ENCODE measurements around the gene GNB1. TPM values are rescaled to one million over a fixed set of nuclear protein-coding genes. Genes with fewer than 3 reads are reported as not detected.

Gene GNB1
- total RNA-seq, 1 experiment from 2014 or later = 339 TPM

DNA sequence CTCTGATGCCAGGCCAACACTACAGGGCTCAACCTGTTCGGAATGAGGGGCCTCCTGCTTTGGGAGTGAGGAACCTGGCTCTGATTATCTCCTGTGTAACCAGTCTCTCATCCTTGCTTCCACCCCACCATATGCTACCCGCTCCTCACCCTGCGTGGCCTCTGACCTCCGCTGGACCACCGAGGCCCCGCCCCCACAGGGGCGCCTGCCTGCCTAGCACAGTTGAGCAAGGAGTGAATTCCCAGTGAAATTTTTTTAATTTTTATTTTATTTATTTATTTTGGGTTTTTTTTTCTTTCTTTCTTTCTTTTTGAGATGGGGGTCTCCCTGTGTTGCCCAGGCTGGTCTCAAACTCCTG lies 1.9 kb upstream of the GNB1 start:
- ChIA-PET CTCF (interaction anchor here (2.0 kb wide), 1 partner anchor 13 kb away, joined by 8 read pairs; no protein-coding TSS in a partner anchor), POLR2A (no interaction called here)
- Mint-ChIP-seq H3K27me3 (ENCODE audit: low read depth) (no peaks in the 10 kb centered on the region; the same call in 1 of the 2 replicates), H3K4me3 (peak overlapping the region; percentile 77), H3K9me3 (no peaks in the 10 kb centered on the region), H3K4me1 (peaks cover 42% of the 10 kb centered on the region), H3K27ac (no peak overlapping the region), H3K36me3 (no peaks in the 10 kb centered on the region)
- ATAC-seq (no peak), DNase-seq (ENCODE audit: low spot score) (no peak)
- TF ChIP-seq, protein P1, sequence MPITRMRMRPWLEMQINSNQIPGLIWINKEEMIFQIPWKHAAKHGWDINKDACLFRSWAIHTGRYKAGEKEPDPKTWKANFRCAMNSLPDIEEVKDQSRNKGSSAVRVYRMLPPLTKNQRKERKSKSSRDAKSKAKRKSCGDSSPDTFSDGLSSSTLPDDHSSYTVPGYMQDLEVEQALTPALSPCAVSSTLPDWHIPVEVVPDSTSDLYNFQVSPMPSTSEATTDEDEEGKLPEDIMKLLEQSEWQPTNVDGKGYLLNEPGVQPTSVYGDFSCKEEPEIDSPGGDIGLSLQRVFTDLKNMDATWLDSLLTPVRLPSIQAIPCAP (CRISPR knock-in tag; IDR thresholded peaks at IDR 0.05) = no peak
- TF ChIP-seq, protein P2, sequence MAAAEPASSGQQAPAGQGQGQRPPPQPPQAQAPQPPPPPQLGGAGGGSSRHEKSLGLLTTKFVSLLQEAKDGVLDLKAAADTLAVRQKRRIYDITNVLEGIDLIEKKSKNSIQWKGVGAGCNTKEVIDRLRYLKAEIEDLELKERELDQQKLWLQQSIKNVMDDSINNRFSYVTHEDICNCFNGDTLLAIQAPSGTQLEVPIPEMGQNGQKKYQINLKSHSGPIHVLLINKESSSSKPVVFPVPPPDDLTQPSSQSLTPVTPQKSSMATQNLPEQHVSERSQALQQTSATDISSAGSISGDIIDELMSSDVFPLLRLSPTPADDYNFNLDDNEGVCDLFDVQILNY (CRISPR knock-in tag; IDR thresholded peaks at IDR 0.05) = no peak
- TF ChIP-seq, protein P3, sequence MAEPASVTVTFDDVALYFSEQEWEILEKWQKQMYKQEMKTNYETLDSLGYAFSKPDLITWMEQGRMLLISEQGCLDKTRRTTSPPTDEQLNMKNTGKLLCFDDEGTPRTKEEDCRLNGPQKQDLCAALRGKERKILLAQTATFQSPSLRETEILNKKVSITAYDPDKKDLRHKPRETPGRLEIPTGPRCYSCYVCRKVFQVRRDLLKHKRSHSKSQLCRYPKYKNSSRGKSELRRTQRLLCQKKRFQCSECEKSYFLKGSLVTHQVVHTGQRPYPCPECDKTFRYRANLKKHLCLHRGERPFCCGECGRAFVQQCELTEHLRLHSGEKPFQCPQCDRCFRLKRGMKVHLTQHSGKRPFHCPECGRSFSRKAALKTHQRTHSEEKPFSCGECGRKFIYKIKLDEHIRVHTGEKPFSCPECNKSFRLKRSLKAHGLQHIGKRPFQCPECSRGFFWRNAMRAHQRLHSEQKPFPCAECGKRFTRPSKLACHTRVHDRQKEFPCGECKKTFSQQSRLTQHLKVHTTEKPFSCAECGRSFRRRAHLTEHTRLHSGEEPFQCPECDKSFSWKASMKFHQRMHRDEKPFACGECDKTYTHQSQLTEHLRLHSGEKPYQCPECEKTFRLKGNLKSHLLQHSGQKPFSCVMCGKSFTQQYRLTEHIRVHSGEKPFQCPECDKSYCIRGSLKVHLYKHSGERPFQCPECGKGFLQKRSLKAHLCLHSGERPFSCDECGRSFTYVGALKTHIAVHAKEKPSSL (CRISPR knock-in tag; conservative IDR thresholded peaks at IDR 0.05) = no peak
- TF ChIP-seq NR3C1 (CRISPR knock-in tag; conservative IDR thresholded peaks at IDR 0.05; ENCODE audit: low read depth) = no peak
- TF ChIP-seq GRHL2 (CRISPR knock-in tag; IDR thresholded peaks at IDR 0.05; ENCODE audit: insufficient replicate concordance, severe bottlenecking) = no peak
- TF ChIP-seq, protein P4, sequence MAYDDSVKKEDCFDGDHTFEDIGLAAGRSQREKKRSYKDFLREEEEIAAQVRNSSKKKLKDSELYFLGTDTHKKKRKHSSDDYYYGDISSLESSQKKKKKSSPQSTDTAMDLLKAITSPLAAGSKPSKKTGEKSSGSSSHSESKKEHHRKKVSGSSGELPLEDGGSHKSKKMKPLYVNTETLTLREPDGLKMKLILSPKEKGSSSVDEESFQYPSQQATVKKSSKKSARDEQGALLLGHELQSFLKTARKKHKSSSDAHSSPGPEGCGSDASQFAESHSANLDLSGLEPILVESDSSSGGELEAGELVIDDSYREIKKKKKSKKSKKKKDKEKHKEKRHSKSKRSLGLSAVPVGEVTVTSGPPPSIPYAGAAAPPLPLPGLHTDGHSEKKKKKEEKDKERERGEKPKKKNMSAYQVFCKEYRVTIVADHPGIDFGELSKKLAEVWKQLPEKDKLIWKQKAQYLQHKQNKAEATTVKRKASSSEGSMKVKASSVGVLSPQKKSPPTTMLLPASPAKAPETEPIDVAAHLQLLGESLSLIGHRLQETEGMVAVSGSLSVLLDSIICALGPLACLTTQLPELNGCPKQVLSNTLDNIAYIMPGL (CRISPR knock-in tag; IDR thresholded peaks at IDR 0.05) = no peak
- no peak for TF ChIP-seq ZNF232 (CRISPR knock-in tag; IDR thresholded peaks at IDR 0.05)
- TF ChIP-seq EMX1 (CRISPR knock-in tag; IDR thresholded peaks at IDR 0.05) = no peak
- TF ChIP-seq RORB (CRISPR knock-in tag; IDR thresholded peaks at IDR 0.05) = no peak
- TF ChIP-seq, protein P5, sequence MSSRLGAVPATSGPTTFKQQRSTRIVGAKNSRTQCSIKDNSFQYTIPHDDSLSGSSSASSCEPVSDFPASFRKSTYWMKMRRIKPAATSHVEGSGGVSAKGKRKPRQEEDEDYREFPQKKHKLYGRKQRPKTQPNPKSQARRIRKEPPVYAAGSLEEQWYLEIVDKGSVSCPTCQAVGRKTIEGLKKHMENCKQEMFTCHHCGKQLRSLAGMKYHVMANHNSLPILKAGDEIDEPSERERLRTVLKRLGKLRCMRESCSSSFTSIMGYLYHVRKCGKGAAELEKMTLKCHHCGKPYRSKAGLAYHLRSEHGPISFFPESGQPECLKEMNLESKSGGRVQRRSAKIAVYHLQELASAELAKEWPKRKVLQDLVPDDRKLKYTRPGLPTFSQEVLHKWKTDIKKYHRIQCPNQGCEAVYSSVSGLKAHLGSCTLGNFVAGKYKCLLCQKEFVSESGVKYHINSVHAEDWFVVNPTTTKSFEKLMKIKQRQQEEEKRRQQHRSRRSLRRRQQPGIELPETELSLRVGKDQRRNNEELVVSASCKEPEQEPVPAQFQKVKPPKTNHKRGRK (CRISPR knock-in tag; IDR thresholded peaks at IDR 0.05; ENCODE audit: borderline replicate concordance) = no peak
- TF ChIP-seq, protein P6, sequence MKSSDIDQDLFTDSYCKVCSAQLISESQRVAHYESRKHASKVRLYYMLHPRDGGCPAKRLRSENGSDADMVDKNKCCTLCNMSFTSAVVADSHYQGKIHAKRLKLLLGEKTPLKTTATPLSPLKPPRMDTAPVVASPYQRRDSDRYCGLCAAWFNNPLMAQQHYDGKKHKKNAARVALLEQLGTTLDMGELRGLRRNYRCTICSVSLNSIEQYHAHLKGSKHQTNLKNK (CRISPR knock-in tag; IDR thresholded peaks at IDR 0.05) = no peak
- TF ChIP-seq, protein P7, sequence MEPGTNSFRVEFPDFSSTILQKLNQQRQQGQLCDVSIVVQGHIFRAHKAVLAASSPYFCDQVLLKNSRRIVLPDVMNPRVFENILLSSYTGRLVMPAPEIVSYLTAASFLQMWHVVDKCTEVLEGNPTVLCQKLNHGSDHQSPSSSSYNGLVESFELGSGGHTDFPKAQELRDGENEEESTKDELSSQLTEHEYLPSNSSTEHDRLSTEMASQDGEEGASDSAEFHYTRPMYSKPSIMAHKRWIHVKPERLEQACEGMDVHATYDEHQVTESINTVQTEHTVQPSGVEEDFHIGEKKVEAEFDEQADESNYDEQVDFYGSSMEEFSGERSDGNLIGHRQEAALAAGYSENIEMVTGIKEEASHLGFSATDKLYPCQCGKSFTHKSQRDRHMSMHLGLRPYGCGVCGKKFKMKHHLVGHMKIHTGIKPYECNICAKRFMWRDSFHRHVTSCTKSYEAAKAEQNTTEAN (CRISPR knock-in tag; IDR thresholded peaks at IDR 0.05) = no peak
- TF ChIP-seq, protein P8, sequence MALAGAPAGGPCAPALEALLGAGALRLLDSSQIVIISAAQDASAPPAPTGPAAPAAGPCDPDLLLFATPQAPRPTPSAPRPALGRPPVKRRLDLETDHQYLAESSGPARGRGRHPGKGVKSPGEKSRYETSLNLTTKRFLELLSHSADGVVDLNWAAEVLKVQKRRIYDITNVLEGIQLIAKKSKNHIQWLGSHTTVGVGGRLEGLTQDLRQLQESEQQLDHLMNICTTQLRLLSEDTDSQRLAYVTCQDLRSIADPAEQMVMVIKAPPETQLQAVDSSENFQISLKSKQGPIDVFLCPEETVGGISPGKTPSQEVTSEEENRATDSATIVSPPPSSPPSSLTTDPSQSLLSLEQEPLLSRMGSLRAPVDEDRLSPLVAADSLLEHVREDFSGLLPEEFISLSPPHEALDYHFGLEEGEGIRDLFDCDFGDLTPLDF (CRISPR knock-in tag; IDR thresholded peaks at IDR 0.05) = no peak
- TF ChIP-seq, protein P9, sequence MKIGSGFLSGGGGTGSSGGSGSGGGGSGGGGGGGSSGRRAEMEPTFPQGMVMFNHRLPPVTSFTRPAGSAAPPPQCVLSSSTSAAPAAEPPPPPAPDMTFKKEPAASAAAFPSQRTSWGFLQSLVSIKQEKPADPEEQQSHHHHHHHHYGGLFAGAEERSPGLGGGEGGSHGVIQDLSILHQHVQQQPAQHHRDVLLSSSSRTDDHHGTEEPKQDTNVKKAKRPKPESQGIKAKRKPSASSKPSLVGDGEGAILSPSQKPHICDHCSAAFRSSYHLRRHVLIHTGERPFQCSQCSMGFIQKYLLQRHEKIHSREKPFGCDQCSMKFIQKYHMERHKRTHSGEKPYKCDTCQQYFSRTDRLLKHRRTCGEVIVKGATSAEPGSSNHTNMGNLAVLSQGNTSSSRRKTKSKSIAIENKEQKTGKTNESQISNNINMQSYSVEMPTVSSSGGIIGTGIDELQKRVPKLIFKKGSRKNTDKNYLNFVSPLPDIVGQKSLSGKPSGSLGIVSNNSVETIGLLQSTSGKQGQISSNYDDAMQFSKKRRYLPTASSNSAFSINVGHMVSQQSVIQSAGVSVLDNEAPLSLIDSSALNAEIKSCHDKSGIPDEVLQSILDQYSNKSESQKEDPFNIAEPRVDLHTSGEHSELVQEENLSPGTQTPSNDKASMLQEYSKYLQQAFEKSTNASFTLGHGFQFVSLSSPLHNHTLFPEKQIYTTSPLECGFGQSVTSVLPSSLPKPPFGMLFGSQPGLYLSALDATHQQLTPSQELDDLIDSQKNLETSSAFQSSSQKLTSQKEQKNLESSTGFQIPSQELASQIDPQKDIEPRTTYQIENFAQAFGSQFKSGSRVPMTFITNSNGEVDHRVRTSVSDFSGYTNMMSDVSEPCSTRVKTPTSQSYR (CRISPR knock-in tag; IDR thresholded peaks at IDR 0.05) = no peak
- TF ChIP-seq, protein P10, sequence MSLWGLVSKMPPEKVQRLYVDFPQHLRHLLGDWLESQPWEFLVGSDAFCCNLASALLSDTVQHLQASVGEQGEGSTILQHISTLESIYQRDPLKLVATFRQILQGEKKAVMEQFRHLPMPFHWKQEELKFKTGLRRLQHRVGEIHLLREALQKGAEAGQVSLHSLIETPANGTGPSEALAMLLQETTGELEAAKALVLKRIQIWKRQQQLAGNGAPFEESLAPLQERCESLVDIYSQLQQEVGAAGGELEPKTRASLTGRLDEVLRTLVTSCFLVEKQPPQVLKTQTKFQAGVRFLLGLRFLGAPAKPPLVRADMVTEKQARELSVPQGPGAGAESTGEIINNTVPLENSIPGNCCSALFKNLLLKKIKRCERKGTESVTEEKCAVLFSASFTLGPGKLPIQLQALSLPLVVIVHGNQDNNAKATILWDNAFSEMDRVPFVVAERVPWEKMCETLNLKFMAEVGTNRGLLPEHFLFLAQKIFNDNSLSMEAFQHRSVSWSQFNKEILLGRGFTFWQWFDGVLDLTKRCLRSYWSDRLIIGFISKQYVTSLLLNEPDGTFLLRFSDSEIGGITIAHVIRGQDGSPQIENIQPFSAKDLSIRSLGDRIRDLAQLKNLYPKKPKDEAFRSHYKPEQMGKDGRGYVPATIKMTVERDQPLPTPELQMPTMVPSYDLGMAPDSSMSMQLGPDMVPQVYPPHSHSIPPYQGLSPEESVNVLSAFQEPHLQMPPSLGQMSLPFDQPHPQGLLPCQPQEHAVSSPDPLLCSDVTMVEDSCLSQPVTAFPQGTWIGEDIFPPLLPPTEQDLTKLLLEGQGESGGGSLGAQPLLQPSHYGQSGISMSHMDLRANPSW (CRISPR knock-in tag; conservative IDR thresholded peaks at IDR 0.05; ENCODE audit: low read depth) = no peak
- TF ChIP-seq, protein P11, sequence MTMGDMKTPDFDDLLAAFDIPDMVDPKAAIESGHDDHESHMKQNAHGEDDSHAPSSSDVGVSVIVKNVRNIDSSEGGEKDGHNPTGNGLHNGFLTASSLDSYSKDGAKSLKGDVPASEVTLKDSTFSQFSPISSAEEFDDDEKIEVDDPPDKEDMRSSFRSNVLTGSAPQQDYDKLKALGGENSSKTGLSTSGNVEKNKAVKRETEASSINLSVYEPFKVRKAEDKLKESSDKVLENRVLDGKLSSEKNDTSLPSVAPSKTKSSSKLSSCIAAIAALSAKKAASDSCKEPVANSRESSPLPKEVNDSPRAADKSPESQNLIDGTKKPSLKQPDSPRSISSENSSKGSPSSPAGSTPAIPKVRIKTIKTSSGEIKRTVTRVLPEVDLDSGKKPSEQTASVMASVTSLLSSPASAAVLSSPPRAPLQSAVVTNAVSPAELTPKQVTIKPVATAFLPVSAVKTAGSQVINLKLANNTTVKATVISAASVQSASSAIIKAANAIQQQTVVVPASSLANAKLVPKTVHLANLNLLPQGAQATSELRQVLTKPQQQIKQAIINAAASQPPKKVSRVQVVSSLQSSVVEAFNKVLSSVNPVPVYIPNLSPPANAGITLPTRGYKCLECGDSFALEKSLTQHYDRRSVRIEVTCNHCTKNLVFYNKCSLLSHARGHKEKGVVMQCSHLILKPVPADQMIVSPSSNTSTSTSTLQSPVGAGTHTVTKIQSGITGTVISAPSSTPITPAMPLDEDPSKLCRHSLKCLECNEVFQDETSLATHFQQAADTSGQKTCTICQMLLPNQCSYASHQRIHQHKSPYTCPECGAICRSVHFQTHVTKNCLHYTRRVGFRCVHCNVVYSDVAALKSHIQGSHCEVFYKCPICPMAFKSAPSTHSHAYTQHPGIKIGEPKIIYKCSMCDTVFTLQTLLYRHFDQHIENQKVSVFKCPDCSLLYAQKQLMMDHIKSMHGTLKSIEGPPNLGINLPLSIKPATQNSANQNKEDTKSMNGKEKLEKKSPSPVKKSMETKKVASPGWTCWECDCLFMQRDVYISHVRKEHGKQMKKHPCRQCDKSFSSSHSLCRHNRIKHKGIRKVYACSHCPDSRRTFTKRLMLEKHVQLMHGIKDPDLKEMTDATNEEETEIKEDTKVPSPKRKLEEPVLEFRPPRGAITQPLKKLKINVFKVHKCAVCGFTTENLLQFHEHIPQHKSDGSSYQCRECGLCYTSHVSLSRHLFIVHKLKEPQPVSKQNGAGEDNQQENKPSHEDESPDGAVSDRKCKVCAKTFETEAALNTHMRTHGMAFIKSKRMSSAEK (CRISPR knock-in tag; IDR thresholded peaks at IDR 0.05; ENCODE audit: borderline replicate concordance) = no peak

Measured in WTC11 (cell line).